Osteoblast (primary cell): ENCODE results near the gene STXBP2. TPM values are rescaled to one million over a fixed set of nuclear protein-coding genes. Genes with fewer than 3 reads are reported as not detected.
A peak's percentile ranks its signal among the peaks of the same experiment; 100 is the strongest.

ENCODE experiments used
- DNase-seq: peaks from one replicate; pipeline ENCODE4 v3.0.0; 2011; ENCODE audit warnings: low spot score, mixed read lengths; ENCODE audit not compliant: insufficient read length; ENCODE audit errors: missing footprints
- H2AFZ ChIP-seq: 2 replicates; pipeline ENCODE4 v1.6.0; 2011; ENCODE audit warnings: mild to moderate bottlenecking, low read length
- H3K27ac ChIP-seq: 2 replicates; pipeline ENCODE4 v1.5.1; 2011; ENCODE audit warnings: mild to moderate bottlenecking, low read depth, low read length, moderate library complexity
- H3K27me3 ChIP-seq: 2 replicates; pipeline ENCODE4 v1.6.0; 2012; ENCODE audit warnings: mild to moderate bottlenecking, control low read depth, inconsistent platforms, low read length, moderate library complexity; ENCODE audit not compliant: insufficient read depth
- H3K36me3 ChIP-seq: 2 replicates; pipeline ENCODE4 v1.5.1; 2011; ENCODE audit warnings: mild to moderate bottlenecking, low read length, control low read depth, moderate library complexity; ENCODE audit not compliant: insufficient read depth
- H3K4me1 ChIP-seq: 2 replicates; pipeline ENCODE4 v1.5.1; 2011; ENCODE audit warnings: mild to moderate bottlenecking, low read length, control low read depth, moderate library complexity; ENCODE audit not compliant: insufficient read depth
- H3K4me2 ChIP-seq: 2 replicates; pipeline ENCODE4 v1.6.0; 2011; ENCODE audit warnings: mild to moderate bottlenecking, low read length; ENCODE audit not compliant: insufficient read depth
- H3K4me3 ChIP-seq: fragments of 200-600 bp; sonication (generic); 3 replicates; pipeline ENCODE4 v1.5.1; 2012; ENCODE audit warnings: mild to moderate bottlenecking, low read length, inconsistent platforms; ENCODE audit not compliant: insufficient read depth
- H3K79me2 ChIP-seq: 2 replicates; pipeline ENCODE4 v1.6.0; 2012; ENCODE audit warnings: mild to moderate bottlenecking, low read length, control low read depth, inconsistent platforms; ENCODE audit not compliant: insufficient read depth
- H3K9me3 ChIP-seq: 2 replicates; pipeline ENCODE4 v1.5.1; 2011; ENCODE audit warnings: low read depth, low read length, control low read depth
- H4K20me1 ChIP-seq: 2 replicates; pipeline ENCODE4 v1.6.0; 2012; ENCODE audit warnings: mild to moderate bottlenecking, low read length, control low read depth; ENCODE audit not compliant: insufficient read depth
- small RNA-seq: library from RNA; depleted of rRNA; stranded (forward); fragments of <200 nt; gene quantifications from one replicate; pipeline ENCODE3, GENCODE V24; 2012
- total RNA-seq: library from RNA; depleted of rRNA; stranded (reverse); fragments of >200 nt; gene quantifications from 2 replicates; pipeline ENCODE4 v1.2.3, GENCODE V29; 2012
- TF ChIP-seq, protein P1 (sequence below): IDR thresholded peaks from 2 replicates; pipeline ENCODE4 v1.5.1; 2011; ENCODE audit warnings: mild to moderate bottlenecking, low read depth, low read length, moderate library complexity; ENCODE audit errors: extremely low read depth

STXBP2 gene
- total RNA-seq, 1 donor = 3.3 TPM

GRCh38 chr19:7691497-7691896, 54.6 kb downstream of the STXBP2 start:
- H3K4me1 ChIP-seq = no peaks in the 10 kb centered on the region
- no peaks in the 10 kb centered on the region for H3K27me3 ChIP-seq
- H3K79me2 ChIP-seq = no peaks in the 10 kb centered on the region
- H3K4me2 ChIP-seq = no peak overlapping the region
- no peaks in the 10 kb centered on the region for H3K36me3 ChIP-seq
- H3K27ac ChIP-seq = no peak overlapping the region
- no peaks in the 10 kb centered on the region for H4K20me1 ChIP-seq
- H3K9me3 ChIP-seq = no peaks in the 10 kb centered on the region
- DNase-seq = peak; percentile 8
- TF ChIP-seq, protein P1, sequence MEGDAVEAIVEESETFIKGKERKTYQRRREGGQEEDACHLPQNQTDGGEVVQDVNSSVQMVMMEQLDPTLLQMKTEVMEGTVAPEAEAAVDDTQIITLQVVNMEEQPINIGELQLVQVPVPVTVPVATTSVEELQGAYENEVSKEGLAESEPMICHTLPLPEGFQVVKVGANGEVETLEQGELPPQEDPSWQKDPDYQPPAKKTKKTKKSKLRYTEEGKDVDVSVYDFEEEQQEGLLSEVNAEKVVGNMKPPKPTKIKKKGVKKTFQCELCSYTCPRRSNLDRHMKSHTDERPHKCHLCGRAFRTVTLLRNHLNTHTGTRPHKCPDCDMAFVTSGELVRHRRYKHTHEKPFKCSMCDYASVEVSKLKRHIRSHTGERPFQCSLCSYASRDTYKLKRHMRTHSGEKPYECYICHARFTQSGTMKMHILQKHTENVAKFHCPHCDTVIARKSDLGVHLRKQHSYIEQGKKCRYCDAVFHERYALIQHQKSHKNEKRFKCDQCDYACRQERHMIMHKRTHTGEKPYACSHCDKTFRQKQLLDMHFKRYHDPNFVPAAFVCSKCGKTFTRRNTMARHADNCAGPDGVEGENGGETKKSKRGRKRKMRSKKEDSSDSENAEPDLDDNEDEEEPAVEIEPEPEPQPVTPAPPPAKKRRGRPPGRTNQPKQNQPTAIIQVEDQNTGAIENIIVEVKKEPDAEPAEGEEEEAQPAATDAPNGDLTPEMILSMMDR = no peak
- no peak overlapping the region for H3K4me3 ChIP-seq
- no peak overlapping the region for H2AFZ ChIP-seq

DNA sequence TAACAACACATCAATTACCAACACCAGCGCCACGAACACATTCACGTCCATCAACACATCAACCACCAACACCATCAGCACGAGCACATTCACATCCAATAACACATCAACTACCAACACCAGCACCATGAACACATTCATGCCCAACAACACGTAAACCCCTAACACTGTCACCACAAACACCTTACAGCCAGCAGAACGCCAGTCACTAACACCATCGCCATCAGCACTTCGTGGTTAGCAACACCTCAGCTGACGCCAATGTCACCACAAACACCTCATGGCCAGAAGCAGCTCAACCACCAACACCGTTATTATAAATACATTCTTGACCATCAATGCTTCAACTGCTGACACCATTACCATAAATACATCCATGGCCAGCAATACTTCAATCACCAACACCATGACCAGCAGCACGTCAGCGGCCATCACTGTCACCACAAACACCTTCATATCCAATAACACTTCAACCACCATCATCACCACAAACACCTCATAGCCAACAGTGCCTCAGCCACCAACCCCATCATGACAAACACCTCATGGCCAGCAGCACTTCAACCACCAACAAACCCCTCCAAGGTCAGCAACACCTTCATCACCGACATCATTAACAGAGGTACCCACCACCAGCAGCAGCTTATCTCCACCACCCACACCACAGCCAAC, 55.6 kb downstream of the STXBP2 start:
- DNase-seq = peak; percentile 51
- Histone ChIP-seq H3K4me1 (no peaks in the 10 kb centered on the region), H3K36me3 (no peaks in the 10 kb centered on the region), H3K9me3 (no peaks in the 10 kb centered on the region), H3K79me2 (no peaks in the 10 kb centered on the region), H3K4me2 (no peak overlapping the region), H3K27me3 (no peaks in the 10 kb centered on the region), H2AFZ (no peak overlapping the region), H4K20me1 (no peaks in the 10 kb centered on the region), H3K4me3 (no peak overlapping the region), H3K27ac (no peak overlapping the region)
- TF ChIP-seq, protein P1 = no peak

DNA sequence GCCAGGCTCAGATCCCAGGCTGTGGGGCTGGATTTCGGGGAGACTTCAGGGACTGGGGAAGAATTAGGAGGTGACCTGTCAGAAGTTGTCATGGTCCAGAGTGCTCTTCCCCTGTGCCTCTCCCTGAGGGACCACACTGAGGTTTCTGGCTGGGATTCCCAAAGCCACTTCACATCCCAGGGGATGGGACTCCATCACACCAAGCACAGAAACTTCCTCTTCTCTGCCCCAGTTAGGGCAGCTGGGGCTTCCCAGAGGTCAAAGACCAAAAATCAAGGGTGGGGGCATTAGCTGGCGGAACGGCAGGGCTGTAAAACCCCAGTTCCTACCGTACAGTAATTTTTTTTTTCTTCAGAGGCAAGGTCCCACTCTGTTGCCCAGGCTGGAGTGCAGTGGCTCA, 57.6 kb downstream of the STXBP2 start:
- Histone ChIP-seq H2AFZ (no peak overlapping the region), H3K79me2 (no peaks in the 10 kb centered on the region), H3K4me3 (no peak overlapping the region), H4K20me1 (no peaks in the 10 kb centered on the region), H3K27ac (no peak overlapping the region), H3K9me3 (no peaks in the 10 kb centered on the region), H3K27me3 (no peaks in the 10 kb centered on the region), H3K4me2 (no peak overlapping the region), H3K36me3 (no peaks in the 10 kb centered on the region), H3K4me1 (no peaks in the 10 kb centered on the region)
- TF ChIP-seq, protein P1 = no peak
- DNase-seq = peak; percentile 29

Small RNA genes lying within 50 kb of the gene (small RNA-seq; reads per million reads assigned to genes)
- not detected for gene MIR6792

Other genes with a start within 250 kb of the STXBP2 start
- 2.9 and 4.1 TPM in 2 replicates for gene PEX11G, start 148.1 kb upstream of the STXBP2 start, total RNA-seq
- 25.0 and 26.1 TPM in 2 replicates for gene ZNF358, start 121.0 kb upstream of the STXBP2 start, total RNA-seq
- gene MCOLN1, start 114.5 kb upstream of the STXBP2 start, total RNA-seq = 16.6 and 21.2 TPM in 2 replicates
- 75.1 and 83.6 TPM in 2 replicates for gene PNPLA6, start 101.4 kb upstream of the STXBP2 start, total RNA-seq
- not detected in 2 replicates for gene CAMSAP3, start 41.2 kb upstream of the STXBP2 start, total RNA-seq
- gene XAB2, start 7.6 kb upstream of the STXBP2 start, total RNA-seq = 35.9 and 40.5 TPM in 2 replicates
- gene PET100, start 7.3 kb upstream of the STXBP2 start, total RNA-seq = 9.0 and 9.4 TPM in 2 replicates
- not detected in 2 replicates for gene PCP2, start 3.4 kb upstream of the STXBP2 start, total RNA-seq
- gene RETN, start 31.9 kb downstream of the STXBP2 start, total RNA-seq = not detected in 2 replicates
- gene MCEMP1, start 40.0 kb downstream of the STXBP2 start, total RNA-seq = not detected in 2 replicates
- 23.3 and 26.4 TPM in 2 replicates for gene TRAPPC5, start 43.7 kb downstream of the STXBP2 start, total RNA-seq
- gene FCER2, start 65.0 kb downstream of the STXBP2 start, total RNA-seq = not detected in 2 replicates
- gene CLEC4G, start 95.0 kb downstream of the STXBP2 start, total RNA-seq = not detected in 2 replicates
- not detected in 2 replicates for gene CD209, start 110.4 kb downstream of the STXBP2 start, total RNA-seq
- not detected in 2 replicates for gene CLEC4M, start 126.1 kb downstream of the STXBP2 start, total RNA-seq
- 24.8 and 26.1 TPM in 2 replicates for gene EVI5L, start 193.1 kb downstream of the STXBP2 start, total RNA-seq
- gene PRR36, start 237.3 kb downstream of the STXBP2 start, total RNA-seq = under 0.01 TPM in 1 of 2 replicates, not detected in the other